IPS-18c (cell line): ENCODE results near the gene SYMPK.
"Not testable (repeated sequence)": the region's sequence is repeated elsewhere in the genome, so short reads cannot be mapped to it uniquely, and the experiment has no call there.

Experiments
- H3K4me3 ChIP-seq: 2 replicates; pipeline ENCODE4 v1.7.0; 2013; ENCODE audit warnings: low read depth, mild to moderate bottlenecking, low read length, moderate library complexity; ENCODE audit not compliant: insufficient read depth
- H3K9me3 ChIP-seq: one replicate; pipeline ENCODE4 v1.6.1; 2013; ENCODE audit warnings: mild to moderate bottlenecking, low read length, moderate library complexity; ENCODE audit not compliant: control insufficient read depth, insufficient read depth

The SYMPK gene

GRCh38 chr19:45862564-45863334, at the start of gene SYMPK:
TSS of gene SYMPK (minus strand) at chr19:45863147. CDS start at chr19:45854495, 8,652 bp downstream.
- no peaks in the 10 kb centered on the region for H3K9me3 ChIP-seq

GRCh38 chr19:45911291-45911690, 48.3 kb upstream of the SYMPK start:
- no peaks in the 10 kb centered on the region for H3K9me3 ChIP-seq

More at GRCh38 chr19:45862564-45863334, at the start of gene SYMPK:
- peak within 1 kb of the TSS; percentile 87 for H3K4me3 ChIP-seq

GRCh38 chr19:45908956-45909355, 46.0 kb upstream of the SYMPK start:
- no peaks in the 10 kb centered on the region for H3K9me3 ChIP-seq
- no peak overlapping the region; the same call in 1 of the 2 replicates for H3K4me3 ChIP-seq

More at GRCh38 chr19:45911291-45911690, 48.3 kb upstream of the SYMPK start:
- no peak overlapping the region for H3K4me3 ChIP-seq

- no peaks in the 10 kb centered on the region for H3K9me3 ChIP-seq
- H3K4me3 ChIP-seq: no peak overlapping the region
Observed at GRCh38 chr19:45906221-45906620, 43.3 kb upstream of the SYMPK start.

GRCh38 chr19:45905011-45905410, 42.1 kb upstream of the SYMPK start:
- H3K4me3 ChIP-seq: no peak overlapping the region

GRCh38 chr19:45902651-45903625, 40.0 kb upstream of the SYMPK start:
- peak overlapping the region; percentile 65 for H3K4me3 ChIP-seq
- H3K9me3 ChIP-seq: peaks cover 2% of the 10 kb centered on the region

More at GRCh38 chr19:45905011-45905410, 42.1 kb upstream of the SYMPK start:
- no peaks in the 10 kb centered on the region for H3K9me3 ChIP-seq

- Histone ChIP-seq H3K4me3 (peak within 1 kb of the TSS; percentile 76), H3K9me3 (peaks cover 2% of the 10 kb centered on the region)
Observed at GRCh38 chr19:45901912-45902650, 39.1 kb upstream of the SYMPK start, which contains the start of gene MYPOP. TSS of gene MYPOP (minus strand) at chr19:45902613. CDS start at chr19:45901773, 840 bp downstream.

- peak overlapping the region; percentile 65 for H3K4me3 ChIP-seq
- peaks cover 2% of the 10 kb centered on the region for H3K9me3 ChIP-seq
Observed at GRCh38 chr19:45901432-45901911, 38.5 kb upstream of the SYMPK start.

- H3K4me3 ChIP-seq: peak overlapping the region; percentile 65
- H3K9me3 ChIP-seq: peaks cover 2% of the 10 kb centered on the region
Observed at GRCh38 chr19:45900738-45901431, 37.9 kb upstream of the SYMPK start.

- H3K4me3 ChIP-seq: 0 out of 2 replicates have a peak overlapping the region, but pooled peaks have one; percentile 20
- H3K9me3 ChIP-seq: peaks cover 2% of the 10 kb centered on the region
Observed at GRCh38 chr19:45899919-45900589, 37.1 kb upstream of the SYMPK start.

GRCh38 chr19:45899253-45899652, 36.3 kb upstream of the SYMPK start:
- Histone ChIP-seq H3K4me3 (no peak overlapping the region), H3K9me3 (peaks cover 2% of the 10 kb centered on the region)

- Histone ChIP-seq H3K4me3 (no peak overlapping the region), H3K9me3 (peaks cover 2% of the 10 kb centered on the region)
Observed at GRCh38 chr19:45897261-45897812, 34.4 kb upstream of the SYMPK start.

GRCh38 chr19:45895983-45896599, 33.1 kb upstream of the SYMPK start:
- not testable (repeated sequence) for H3K9me3 ChIP-seq, H3K4me3 ChIP-seq

GRCh38 chr19:45895519-45895972, 32.6 kb upstream of the SYMPK start:
- Histone ChIP-seq H3K9me3 (peaks cover 4% of the 10 kb centered on the region), H3K4me3 (no peak overlapping the region)

- Histone ChIP-seq H3K4me3 (no peak overlapping the region), H3K9me3 (peaks cover 2% of the 10 kb centered on the region)
Observed at GRCh38 chr19:45890877-45891276, 27.9 kb upstream of the SYMPK start.
